Ishikawa (cell line): ENCODE data around the gene DNAAF8.

ENCODE experiments used
- CEBPB ChIP-seq: IDR thresholded peaks from 2 replicates; pipeline ENCODE4 v1.6.1; 2012
- CREB1 ChIP-seq: IDR thresholded peaks from 2 replicates; pipeline ENCODE4 v1.6.1; 2012; ENCODE audit warnings: low read depth
- EGR1 ChIP-seq: IDR thresholded peaks from 2 replicates; pipeline ENCODE4 v1.6.1; 2012
- EP300 ChIP-seq: IDR thresholded peaks from 2 replicates; pipeline ENCODE4 v1.6.1; 2012; ENCODE audit warnings: borderline replicate concordance
- FOXM1 ChIP-seq: IDR thresholded peaks from 2 replicates; pipeline ENCODE4 v1.6.1; 2012; ENCODE audit warnings: low read depth, borderline replicate concordance
- MAX ChIP-seq: IDR thresholded peaks from 2 replicates; pipeline ENCODE4 v1.6.1; 2012
- RAD21 ChIP-seq: IDR thresholded peaks from 2 replicates; pipeline ENCODE4 v1.6.1; 2012; ENCODE audit warnings: low read depth
- TAF1 ChIP-seq: IDR thresholded peaks from 2 replicates; pipeline ENCODE4 v1.6.1; 2012; ENCODE audit warnings: low read depth, mild to moderate bottlenecking
- TEAD4 ChIP-seq: IDR thresholded peaks from 2 replicates; pipeline ENCODE4 v1.6.1; 2012
- YY1 ChIP-seq: IDR thresholded peaks from 2 replicates; pipeline ENCODE4 v1.6.1; 2012; ENCODE audit warnings: low read depth
- TF ChIP-seq, protein P1 (sequence below): IDR thresholded peaks from 2 replicates; pipeline ENCODE4 v1.6.1; 2012; ENCODE audit warnings: low read depth, mild to moderate bottlenecking
- TF ChIP-seq, protein P2 (sequence below): IDR thresholded peaks from 2 replicates; pipeline ENCODE4 v1.6.1; 2012

- TF ChIP-seq FOXM1: no peak
- TF ChIP-seq CEBPB: no peak
- no peak for TF ChIP-seq EP300
- TF ChIP-seq, protein P1, sequence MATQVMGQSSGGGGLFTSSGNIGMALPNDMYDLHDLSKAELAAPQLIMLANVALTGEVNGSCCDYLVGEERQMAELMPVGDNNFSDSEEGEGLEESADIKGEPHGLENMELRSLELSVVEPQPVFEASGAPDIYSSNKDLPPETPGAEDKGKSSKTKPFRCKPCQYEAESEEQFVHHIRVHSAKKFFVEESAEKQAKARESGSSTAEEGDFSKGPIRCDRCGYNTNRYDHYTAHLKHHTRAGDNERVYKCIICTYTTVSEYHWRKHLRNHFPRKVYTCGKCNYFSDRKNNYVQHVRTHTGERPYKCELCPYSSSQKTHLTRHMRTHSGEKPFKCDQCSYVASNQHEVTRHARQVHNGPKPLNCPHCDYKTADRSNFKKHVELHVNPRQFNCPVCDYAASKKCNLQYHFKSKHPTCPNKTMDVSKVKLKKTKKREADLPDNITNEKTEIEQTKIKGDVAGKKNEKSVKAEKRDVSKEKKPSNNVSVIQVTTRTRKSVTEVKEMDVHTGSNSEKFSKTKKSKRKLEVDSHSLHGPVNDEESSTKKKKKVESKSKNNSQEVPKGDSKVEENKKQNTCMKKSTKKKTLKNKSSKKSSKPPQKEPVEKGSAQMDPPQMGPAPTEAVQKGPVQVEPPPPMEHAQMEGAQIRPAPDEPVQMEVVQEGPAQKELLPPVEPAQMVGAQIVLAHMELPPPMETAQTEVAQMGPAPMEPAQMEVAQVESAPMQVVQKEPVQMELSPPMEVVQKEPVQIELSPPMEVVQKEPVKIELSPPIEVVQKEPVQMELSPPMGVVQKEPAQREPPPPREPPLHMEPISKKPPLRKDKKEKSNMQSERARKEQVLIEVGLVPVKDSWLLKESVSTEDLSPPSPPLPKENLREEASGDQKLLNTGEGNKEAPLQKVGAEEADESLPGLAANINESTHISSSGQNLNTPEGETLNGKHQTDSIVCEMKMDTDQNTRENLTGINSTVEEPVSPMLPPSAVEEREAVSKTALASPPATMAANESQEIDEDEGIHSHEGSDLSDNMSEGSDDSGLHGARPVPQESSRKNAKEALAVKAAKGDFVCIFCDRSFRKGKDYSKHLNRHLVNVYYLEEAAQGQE: no peak
- no peak for TF ChIP-seq TAF1
- TF ChIP-seq MAX: no peak
- no peak for TF ChIP-seq YY1
- TF ChIP-seq RAD21: no peak
- no peak for TF ChIP-seq TEAD4
- TF ChIP-seq EGR1: no peak
- no peak for TF ChIP-seq CREB1
- TF ChIP-seq, protein P2, sequence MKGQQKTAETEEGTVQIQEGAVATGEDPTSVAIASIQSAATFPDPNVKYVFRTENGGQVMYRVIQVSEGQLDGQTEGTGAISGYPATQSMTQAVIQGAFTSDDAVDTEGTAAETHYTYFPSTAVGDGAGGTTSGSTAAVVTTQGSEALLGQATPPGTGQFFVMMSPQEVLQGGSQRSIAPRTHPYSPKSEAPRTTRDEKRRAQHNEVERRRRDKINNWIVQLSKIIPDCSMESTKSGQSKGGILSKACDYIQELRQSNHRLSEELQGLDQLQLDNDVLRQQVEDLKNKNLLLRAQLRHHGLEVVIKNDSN: no peak
Measured at GRCh38 chr16:4775005-4775404, 40.7 kb downstream of the DNAAF8 start.
